ENCODE results near the gene CUL4A.
"Not testable (repeated sequence)": the region's sequence is repeated elsewhere in the genome, so short reads cannot be mapped to it uniquely, and the experiment has no call there.

Gene CUL4A

DNA sequence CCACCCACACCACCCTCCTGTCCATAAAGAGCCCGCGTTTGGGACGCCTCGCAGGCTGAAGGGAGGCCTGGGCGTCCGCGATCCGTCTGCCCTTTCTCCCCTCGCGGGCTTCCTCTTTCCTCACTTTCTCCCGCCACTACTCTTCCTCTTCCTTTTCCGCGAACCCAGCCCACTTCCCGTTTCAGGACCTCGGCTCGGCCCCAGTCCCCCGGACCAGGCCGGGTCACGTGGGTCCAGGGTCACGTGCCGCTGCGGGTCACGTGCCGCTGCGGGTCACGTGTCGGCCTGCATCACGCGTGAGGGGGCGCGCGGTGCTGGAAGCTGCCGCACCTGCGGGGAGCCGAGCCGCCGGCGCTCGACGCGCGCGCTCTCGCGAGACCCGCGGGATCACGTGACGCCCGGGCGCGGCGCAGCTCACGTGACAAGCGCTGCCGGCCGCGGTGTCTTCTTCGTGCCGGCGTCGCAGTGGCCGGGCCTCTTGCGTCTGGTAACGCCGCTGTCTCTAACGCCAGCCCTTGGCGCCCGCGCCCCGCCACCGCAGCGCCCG is 87.5 kb downstream of the CUL4A start, which contains the start of gene LAMP1:
Gene LAMP1, plus strand, starts transcription at position 417 of the 547 bp plus-strand sequence. CDS start 196 bp downstream, outside the sequence.
- peak; percentile 64 for DNase-seq

DNA sequence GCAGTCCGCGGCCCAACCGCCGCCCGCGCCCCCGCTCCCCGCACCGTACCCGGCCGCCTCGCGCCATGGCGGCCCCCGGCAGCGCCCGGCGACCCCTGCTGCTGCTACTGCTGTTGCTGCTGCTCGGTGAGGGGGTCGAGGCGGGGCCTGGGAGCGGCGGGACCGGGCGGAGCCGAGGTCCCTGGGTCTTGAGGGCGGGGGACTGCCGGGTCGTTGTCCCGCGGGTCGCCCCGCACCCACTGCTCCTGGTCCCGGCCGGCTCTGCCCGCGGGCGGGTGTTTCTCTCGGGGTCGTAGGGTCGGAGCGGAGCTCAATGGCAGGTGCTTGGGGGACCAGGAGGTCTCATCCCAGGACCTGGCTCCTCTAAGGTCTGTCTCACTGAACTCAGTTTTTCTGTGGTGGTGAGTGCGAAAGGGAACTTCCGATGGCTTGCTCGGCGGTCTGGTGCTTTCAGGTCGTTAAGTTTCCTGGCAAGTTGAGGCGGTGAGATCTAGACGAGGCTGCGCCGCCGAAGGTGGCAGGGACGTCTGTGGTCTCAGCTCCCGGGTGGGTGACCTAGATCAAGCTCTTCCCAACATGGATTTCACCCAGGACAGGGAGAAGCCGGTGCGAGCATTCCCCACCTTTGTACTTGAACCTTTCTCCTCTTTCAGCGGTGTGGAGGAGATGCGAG is 88.1 kb downstream of the CUL4A start:
- DNase-seq = no peak

DNA sequence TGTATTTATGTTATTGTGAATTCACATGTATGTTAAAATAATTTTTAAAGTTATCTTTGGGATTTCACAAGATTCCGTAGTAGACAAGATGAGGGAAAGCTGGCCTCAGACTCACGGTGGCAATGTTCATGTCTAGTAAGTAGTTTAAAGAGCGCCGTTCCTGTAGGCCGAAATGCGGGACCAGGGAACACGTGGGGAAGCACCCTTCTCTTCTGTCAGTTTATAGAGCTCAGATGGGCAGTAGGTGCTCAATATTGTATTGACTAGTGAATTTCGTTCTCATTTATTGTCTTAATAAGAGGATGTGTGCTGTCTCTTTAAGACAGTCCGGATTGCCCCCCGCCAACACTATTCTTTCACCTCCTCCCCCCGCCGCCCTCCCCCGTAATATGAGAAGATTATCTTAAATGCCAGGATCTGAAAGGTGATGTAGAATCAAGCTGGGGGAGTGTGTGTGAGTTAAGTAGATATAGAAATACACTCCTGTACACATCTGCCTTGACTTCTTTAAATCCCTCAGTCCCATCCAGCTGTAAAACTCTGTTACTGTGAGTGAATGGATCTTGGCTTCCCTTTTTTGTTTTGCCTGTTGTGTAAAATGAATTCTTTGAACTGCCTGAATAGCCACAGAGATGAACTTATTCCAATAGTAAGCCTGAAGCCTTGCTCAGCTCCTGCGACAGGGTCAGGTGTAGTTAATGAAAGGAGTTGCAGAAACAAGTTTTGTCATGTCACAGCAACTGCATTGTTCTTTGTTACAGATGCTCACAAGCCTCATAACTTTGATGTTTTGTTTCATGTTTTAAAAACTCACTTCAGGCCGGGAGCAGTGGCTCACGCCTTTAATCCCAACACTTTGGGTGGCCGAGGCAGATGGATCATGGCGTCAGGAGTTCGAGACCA is 88.9 kb downstream of the CUL4A start:
- no peak for DNase-seq

DNA sequence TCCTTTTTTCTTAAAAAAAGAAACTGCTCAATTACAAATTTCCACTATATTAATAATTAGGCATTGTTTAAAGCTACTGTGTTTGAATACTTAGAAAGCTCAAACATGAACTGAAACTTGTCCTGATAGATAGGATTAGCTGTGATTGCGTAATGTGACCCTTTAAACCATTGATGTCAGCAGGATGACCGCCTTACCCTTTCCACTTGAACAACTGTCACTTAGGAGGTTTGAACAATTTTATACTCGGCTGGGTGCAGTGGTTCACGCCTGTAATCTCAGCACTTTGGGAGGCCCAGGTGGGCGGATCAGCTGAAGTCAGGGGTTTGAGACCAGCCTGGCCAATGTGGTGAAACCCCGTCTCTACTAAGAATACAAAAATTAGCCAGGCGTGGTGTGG is 90.5 kb downstream of the CUL4A start:
- no peak for DNase-seq

DNA sequence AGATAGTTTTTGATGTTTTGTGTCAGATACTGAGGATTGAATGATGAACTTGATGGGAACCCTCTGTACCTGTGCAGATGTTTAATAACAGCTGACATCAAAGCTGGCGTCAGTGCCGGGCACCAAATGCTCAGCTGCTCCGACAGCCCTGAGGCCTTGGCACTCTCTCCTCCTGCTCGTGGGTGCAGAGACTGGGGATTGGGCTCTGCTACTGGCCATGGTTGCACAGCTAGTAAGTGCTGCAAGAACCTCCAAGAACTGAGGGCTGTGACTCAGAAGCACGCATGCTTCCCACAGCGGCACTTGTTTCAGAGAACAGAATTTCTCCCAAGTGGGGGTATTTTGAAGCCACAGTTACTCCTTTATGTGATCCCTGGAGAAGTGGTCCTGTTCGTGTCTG is 93.6 kb downstream of the CUL4A start:
- no peak for DNase-seq

DNA sequence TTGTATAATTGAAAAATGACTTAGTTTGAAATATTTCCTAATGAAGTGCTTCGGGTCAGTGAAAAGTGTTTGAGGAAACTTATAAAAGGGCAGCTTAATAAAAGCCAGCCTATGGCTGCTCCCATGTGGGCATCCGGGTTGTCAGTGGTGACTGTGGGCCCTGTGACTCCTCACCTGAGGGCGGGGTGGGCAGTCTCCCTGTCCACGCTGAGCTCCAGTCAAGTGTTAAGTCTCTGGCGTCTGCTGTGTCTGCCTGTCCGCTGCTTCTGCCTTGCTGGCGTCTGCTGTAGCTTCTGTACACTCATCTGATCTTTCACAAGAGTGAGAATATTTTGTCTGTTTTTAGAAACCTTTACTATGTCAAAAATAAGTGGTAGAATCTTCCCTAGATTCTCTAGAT is 94.7 kb downstream of the CUL4A start:
- DNase-seq = no peak

DNA sequence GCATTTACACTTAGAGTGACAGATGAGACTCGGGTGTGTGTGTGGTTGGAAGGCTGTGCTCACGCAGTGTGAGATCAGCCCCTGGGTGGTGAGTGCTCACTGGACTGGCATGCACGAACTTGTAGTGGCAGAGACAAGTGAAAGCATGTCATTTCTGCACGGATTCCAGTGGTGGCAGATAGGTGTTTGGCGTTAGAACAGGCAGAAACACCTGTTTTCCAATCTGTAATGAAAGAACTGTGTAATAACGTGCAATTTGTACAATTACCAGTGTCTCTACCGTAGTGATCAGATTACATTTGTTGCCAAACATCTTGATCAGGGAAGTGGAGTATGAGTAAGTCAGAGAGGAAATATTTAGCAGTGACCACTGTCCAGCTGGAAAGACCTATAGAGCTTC is 95.8 kb downstream of the CUL4A start:
- no peak for DNase-seq

DNA sequence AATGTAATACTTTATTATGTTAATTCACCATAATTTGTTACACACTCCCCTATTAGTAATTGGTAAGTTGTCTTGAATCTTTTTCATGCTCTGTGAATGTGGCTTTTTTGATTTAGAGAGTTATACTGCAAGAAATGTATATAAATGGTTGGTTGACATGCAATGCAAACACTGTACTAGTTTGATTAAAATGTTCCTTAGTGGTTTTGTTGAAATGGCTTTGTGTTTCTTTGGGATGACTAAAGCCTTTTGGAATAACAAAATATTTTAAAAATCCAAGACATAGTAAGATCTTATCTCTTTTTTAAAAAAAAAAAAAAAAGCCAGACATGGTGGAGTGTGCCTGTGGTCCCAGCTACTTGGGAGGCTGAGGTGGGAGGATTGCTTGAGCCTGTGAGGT is 98.1 kb downstream of the CUL4A start:
- no peak for DNase-seq

DNA sequence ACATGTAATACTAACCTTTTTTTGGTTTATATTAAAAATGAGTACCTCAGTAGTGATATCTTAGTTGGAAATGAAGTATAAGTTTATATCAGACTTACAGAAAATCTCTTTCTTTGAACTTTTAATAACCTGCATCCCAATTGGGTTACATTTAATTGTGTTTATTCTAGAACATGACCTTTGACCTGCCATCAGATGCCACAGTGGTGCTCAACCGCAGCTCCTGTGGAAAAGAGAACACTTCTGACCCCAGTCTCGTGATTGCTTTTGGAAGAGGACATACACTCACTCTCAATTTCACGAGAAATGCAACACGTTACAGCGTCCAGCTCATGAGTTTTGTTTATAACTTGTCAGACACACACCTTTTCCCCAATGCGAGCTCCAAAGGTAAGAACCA is 100.1 kb downstream of the CUL4A start:
- DNase-seq = no peak

DNA sequence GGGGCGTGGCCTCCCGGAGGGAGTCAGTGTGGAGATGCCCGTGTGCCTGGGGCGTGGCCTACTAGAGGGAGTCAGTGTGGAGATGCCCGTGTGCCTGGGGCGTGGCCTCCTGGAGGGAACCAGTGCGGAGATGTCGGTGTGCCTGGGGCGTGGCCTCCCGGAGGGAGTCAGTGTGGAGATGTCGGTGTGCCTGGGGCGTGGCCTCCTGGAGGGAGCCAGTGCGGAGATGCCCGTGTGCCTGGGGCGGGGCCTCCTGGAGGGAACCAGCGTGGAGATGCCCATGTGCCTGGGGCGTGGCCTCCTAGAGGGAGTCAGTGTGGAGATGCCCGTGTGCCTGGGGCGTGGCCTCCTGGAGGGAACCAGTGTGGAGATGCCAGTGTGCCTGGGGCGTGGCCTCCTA is 104.7 kb downstream of the CUL4A start:
- DNase-seq = not testable (repeated sequence)

DNA sequence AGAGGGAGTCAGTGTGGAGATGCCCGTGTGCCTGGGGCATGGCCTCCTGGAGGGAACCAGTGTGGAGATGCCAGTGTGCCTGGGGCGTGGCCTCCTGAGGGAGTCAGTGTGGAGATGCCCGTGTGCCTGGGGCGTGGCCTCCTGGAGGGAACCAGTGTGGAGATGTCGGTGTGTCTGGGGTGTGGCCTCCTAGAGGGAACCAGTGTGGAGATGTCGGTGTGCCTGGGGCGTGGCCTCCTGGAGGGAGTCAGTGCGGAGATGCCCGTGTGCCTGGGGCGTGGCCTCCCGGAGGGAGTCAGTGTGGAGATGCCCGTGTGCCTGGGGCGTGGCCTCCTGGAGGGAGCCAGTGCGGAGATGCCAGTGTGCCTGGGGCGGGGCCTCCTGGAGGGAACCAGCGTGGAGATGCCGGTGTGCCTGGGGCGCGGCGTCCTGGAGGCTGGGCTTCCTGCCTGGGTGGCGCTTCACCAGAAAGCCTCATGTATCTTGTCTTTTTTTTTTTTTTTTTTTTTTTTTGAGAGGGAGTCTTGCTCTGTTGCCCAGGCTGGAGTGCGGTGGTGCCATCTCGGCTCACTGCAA is 105.6 kb downstream of the CUL4A start:
- not testable (repeated sequence) for DNase-seq

DNA sequence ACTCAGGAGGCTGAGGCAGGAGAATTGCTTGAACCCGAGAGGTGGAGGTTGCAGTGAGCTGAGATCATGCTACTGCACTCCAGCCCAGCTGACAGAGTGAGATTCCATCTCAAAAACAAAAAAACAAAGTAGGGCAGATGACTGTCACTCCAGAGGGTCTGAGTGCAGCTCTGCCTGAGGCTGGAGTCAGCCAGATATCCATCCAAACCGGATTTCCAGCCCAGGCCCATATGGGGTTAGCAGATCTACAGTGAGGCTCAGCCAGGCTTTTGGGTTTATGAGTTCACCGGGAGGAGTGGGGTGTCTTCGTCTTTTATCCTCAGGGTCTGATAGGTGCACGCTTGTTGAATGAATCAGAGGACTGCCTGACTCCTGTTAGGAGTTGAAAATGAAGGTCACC is 106.6 kb downstream of the CUL4A start:
- DNase-seq = no peak
